GM21423 (cell line): Measurements from ENCODE around the gene EHD4.

Source experiments
- ATAC-seq: cut with Tn5 transposase; IDR thresholded peaks from one replicate; pipeline ENCODE4 v1.9.1; 2021; ENCODE audit warnings: mild to moderate bottlenecking, moderate library complexity; ENCODE audit not compliant: unreplicated experiment

EHD4 gene

DNA sequence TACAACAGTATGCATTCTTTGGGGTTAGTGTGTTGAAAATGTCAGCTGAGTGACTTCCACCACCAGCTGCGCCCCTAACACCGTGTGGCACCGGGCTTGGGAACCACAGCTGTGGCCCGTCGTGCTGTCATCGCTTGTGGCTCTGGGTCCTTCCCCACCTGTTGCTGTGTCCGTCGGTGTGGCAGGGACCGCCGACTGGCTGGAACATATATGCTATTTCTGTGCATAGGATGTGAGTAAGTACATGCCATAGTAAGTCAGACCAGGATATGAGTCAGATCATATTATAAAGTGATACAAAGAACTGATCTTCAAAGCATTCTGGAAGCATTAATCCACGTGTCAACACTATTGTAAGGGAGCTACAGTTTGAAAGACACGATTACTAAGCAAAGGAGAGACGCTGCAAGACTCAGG lies 31.9 kb downstream of the EHD4 start:
- ATAC-seq: no peak

DNA sequence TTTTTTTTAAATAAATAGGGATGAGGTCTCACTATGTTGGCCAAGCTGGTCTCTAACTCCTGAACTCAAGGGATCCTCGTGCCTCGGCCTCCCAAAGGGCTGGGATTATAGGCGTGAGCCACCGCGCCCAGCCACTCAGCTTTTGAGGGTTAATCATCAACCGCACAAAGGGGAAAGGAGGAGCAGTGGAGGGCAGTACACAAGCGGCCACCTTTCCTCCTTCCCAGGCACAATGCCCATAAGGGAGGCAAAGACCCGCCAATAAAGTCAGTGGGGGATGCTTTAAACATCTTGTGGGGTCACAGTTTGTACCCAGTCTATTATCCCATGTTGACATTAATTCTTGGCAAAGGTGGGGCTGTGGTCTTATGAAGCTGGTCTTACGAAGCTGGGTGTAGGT lies 32.4 kb downstream of the EHD4 start:
- no peak for ATAC-seq

DNA sequence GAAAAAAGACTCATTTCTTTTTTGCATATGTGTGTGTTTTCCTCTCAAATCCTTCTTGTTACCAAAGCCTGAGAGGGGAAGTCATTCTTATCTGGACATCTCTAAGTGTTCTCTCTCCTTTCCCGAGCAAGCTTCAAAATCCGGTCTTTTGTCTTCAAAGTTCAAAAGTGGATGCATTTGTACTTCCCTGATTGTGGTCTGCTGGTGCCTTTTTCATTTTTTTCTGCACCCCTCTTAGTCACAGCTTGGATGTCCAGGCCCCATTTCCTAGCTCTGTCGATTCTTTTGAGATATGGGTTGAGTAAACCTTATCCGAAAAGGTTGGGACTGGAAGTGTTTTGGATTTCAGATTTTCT lies 34.8 kb downstream of the EHD4 start:
- ATAC-seq: no peak

DNA sequence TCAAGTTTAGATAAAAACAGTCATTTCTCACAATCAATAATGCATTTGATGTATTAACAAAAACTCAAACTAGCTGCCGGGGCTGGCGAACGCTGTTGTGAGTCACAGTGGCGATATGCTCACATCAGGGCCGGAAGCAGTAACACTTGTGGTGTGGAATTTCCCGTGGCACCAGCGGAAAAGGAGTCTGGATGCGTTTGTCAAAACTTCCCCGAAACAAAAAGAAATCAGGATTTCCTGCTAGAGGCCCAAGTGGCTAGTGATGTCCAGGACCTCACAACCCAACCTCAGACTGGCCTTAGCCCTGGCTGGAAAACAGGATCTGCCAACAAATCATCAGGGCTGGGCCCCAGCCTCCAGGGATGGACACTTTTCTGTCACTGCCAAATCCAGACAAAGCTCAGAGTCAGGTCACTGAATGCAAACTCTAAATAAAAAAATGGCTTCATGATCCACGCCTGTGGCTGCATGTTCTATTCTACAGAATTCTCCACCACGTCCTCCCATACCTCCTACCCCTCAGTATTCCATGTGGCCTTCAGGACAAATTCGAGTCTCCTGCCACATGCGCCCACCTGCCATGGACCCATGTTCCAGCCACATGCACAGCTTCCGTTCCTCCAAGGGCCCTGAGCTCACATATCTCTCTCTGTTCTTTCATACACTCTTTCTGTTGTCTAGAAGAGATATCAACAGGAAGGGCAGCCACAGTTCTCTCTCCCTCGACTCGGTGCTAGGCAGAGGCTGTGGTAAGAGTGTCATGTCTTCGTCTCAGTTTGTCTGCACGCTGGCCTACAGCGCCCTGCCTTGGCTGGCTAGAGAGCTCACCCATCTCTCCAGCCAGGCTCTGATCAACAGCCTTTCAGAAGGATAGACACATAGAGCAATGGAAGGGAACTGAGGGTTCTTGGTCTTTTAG lies 35.4 kb downstream of the EHD4 start:
- peak; percentile 46 for ATAC-seq

DNA sequence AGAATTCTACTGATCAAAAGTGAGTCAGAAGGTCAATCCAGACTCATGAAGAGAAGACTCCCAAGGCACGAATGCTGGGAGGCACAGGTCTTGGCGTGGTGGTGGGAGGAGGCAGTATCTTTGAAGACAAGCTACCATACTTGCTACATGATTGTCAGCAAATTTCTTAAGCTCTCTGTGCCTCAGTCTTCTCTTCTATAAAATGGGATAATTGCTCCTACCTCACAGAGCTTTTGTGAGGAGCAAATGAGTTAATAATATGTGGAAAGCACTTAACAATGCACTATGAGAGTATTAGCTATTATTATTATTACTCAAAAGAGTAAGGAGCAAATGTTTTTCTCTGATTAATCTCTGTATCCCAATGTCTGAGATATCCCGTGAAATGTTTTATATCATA lies 36.2 kb downstream of the EHD4 start:
- ATAC-seq: no peak

DNA sequence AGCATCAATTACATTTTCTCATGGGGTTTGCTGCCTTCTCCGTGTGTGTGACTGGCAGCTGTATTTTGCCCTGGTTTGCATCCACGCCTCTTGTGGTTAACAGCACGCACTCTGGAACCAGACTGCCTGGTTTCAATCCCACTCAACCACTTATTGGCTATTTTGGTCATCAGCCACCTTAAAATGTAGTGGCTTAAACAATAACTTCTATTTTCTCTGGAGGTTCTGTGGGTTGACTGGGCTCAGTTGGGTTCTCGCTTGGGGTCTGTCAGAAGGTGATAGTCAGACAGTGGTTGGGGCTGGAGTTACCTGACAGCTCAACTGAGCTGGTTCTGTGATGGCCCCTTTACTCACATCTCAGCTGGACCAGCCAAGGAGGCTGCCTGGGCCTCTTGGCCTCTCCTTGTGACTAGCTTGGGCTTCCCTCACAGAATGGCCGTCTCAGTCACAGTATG lies 36.8 kb downstream of the EHD4 start:
- no peak for ATAC-seq

DNA sequence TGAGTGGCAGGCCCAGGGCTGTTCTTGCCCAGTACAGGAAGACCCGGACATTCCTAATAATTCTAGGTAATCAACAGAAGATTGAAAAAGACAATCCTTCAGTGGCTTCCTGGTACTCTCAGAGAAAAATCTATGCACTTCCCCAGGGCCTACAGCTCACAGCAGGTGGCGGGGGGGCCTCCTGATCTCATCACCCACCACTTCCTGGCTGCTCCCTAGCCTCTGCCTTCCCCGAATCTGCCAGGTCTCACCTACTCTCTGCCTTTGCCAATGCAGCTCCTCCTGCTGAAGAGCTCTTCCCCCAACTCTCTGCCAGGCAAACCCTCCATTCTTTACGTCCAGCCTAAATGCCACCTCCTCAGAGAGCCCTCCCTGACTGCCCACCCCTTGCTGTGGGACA lies 37.5 kb downstream of the EHD4 start:
- ATAC-seq: no peak

DNA sequence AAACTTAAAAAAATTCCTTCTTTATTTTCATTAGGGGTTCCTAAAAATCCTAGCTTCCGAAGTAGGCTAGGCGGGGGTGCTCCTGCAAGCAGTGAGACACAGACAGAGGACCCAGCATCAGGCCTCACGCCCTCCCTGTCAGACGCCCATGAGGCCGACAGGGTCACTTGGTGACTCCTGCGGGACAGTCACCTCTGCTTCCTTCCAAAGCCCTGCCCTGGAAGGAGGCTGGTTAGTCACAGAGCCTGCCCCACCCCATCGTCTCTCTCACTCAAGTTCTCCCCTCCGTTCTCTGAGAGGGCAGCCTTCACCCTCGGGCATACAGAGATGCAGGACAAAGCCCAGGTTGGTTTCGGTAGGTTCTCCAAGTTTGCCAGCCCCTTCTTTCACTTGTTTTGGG lies 38.6 kb downstream of the EHD4 start:
- ATAC-seq: no peak

DNA sequence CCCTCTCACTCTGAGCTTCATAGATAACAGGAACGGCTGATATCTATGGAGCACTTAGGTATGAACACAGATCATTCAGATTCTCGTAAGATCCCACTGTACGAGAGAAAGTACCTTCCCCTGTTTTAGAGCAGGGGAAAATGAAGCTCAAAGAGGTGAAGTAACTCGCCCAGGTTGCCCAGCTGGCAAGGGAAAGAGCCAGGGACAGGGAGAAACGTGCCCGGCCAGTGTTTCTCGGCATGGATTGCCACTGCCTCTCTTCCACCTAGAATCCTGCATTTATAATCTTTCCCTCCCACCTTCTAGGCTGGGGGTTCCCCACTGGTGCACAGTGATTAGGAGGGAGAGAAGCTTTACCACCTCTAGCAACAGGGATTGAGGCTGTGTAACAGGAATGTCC lies 39.0 kb downstream of the EHD4 start:
- ATAC-seq: no peak

DNA sequence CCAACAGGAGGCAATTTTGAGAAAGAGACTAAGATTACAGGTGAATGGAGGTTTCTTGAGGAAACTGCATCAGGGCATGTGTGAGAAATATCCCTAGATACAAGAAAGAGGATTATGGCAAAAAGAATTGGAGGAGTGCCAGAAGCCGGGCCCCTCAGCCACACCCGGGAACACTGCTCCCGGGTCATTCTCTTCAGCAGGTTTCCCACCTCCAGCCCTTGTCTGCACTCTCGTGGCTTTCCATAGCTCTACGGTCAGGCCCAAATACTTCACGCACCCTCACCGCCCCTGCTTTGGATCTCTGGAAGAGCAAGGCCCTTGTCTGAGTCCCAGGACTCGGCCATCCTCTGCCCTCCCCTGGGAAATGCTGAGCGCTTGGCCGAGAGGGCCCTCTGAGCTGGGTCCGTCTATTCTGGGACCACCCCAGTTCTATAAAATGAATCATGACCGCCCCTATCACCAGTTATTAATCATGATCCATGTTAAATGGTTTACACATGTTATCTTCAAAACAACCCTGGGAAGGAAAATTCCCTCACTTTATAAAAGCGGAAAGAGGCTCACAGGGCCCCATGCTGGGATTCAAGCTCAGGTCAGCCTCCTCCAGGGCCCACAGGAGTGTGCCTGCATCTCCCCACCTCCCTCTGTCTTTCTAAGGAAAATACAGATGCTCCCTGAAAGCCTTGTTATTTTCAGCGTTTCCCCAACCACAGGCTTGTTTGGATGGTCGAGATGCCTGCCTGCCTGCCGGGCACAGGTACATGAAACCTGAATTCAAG lies 39.7 kb downstream of the EHD4 start:
- no peak for ATAC-seq

DNA sequence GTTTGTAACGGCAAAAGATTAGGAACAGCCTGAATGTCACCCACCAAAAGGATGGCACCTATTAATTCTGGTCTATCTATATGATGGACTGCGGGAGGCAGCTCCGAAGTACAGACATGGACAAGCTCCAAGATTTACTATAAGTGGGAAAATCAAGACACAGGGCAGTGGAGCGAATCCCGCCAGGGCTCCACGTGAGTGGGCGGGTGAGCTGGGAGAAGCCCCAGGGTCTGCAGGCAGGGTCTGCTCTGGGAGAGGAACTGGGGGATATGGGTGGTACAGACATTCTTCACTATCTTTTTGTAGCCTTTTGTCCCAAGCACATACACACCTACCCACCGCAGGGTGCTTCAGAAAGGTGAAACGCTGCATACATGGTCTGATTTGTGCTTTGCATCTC lies 40.3 kb downstream of the EHD4 start:
- no peak for ATAC-seq

DNA sequence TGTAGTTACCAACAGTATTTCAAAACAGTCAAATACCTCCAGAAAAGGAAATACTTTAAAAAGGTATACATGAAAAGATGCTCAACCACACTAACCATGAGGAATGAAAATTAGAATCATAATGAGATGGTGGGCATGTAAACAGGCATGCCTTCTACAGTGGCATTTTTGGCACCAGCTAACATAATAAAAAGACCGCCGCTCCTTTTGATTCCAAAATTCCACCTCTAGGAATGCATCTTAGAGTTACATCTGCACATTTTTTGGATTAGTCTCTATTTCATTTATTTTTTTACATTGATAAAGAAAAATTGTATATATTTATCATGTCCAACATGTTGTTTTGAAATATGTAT lies 41.5 kb downstream of the EHD4 start:
- ATAC-seq: no peak

DNA sequence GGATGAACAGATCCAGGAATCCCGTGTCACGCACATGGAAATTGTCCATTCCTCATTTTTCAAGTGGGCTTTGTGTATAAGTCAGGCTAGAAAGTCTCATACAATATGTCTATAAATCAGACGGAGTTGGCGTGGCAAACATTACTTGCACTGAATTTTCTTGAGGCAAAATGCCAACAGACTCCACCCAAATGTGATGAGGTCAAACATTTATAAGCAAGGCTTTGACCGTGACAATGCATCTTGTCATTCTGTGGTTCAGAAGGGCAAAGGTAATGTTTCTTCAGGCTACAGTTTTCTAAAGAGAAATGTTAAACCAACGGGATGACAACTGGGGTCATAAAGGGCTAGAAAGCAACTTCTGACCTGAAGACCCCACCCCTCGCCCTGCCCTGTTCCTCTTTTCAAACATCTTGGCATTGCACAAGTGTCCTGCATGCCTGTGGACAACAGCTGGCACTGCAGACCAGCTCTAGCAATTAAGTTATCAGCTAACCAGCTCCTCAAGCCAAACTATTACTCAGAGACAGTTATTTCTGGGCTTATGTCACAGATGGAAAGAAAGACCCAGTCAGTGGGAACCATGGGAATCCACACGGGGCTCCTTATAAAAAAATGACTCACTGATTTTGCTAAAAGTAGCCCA lies 42.0 kb downstream of the EHD4 start:
- ATAC-seq: no peak

DNA sequence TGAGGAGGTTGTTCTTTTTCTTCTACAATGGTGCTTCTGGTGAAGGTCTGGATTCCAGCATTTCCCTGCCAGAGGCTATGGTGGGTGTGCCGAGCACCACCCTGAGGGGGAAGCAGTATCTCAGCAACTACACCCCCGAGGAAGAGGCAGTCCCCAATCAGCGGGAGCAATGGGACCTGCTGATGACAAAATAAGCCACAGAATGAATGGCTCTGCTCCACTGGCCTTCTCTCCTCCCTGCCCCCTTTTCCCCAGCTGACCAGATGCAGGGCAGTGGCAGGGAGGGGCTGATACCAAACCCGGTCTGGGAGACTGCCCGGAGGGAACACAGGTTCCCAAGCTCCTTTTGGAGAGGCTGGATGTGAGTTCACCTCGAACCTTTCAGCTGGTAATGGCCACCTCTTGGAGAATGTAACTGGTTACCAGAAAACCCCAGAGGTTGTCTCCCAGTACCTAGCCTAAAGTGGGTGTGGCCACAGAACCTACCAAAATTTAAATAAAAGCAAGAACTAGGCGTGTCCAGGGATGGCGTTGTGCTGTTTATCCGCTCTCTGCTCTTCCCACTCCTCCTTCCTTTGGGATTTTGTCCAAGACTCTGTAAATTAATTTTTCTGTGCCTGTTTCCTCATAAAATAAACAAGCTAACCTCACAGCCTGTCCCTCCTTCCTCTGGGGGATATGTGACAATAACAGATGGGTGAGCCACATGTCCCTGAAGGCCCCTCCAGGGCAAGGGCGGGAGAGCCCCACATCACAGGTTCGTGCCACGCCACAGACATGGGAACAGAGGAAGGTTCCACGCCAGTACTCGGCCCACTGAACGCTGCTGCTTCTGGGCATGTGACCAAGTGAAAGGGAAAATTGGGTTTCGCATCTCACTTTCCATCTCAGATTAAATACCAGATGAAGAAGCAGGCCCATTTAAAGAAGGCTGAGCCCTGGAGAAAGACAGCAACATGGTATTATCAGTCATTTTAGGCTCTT lies 43.4 kb downstream of the EHD4 start:
- peak; percentile 74 for ATAC-seq

DNA sequence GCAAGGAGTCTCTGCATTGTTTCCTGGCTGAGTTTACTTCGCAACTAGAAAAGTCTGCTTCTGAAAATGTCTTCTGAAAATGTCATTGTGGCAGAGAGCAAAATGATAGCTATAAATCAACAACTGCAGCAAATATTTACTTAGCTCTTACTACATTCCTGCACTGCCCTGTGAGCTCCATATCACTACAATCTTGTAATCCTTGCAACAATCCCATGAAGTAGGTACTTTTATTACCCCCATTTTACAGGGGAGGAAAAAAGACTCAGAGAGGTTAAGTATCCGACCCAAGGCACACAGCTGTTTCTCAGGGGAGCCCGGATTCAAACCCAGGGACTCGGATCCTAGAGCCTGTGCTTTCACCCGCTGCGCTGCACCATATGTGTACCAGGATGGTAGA lies 44.3 kb downstream of the EHD4 start:
- no peak for ATAC-seq

DNA sequence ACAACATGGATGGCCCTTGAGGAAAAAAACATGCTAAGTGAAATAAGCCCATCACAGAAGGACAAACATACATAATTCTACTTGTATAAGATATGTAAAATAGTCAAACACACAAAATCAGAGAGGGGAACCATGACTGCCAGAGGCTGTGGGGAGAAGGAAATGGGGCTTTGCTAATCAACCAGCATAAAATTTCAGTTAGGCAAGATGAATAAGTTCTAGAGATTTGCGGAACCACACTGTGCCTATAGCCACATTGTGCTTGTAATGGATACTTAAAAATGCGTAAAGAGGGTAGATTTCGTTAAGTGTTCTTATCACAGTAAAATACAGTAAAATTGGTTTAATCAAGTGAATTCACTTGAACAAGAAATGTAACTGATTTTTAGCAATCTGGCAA lies 44.8 kb downstream of the EHD4 start:
- ATAC-seq: no peak

DNA sequence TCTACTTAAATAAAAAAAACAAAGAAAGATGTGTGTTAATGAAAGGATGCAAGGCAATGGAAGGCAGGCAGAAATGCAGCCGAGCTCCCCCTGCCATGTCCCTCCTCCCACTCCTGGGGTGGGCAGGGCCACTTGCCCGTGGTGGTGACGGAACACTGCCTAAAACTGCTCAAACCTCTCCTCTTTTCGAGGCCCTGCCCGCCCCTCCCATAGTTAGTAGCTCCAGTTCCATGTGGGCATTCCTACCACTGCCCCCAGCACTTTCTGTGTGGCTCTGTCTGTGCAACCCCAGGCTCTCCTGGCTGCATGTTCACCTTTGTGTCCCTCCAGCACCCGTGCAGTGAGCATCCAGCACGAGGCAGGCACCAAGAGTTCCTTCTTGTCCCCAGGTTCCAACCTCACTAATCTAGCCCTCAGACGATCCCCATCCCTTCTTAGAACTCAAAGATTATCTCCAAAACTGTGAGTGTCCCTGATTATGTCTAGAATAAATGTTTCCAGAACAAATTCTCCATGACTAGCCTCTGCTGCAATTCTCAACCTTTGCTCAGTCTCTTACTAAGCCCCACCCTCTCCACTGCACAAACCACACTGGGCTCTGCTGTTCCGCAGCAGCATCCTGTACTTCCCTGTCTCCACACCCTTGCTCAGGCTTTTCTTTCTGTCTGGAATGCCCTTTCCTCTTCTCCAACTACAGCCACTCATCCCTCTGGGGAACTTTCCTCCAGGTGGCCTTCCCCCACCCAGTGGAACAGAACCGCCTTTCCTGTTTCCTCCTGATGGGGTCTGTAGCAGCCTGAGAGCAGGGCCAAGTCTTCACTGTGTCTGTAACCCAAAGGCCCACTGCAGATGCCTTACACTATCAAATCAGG lies 45.9 kb downstream of the EHD4 start:
- ATAC-seq: no peak

DNA sequence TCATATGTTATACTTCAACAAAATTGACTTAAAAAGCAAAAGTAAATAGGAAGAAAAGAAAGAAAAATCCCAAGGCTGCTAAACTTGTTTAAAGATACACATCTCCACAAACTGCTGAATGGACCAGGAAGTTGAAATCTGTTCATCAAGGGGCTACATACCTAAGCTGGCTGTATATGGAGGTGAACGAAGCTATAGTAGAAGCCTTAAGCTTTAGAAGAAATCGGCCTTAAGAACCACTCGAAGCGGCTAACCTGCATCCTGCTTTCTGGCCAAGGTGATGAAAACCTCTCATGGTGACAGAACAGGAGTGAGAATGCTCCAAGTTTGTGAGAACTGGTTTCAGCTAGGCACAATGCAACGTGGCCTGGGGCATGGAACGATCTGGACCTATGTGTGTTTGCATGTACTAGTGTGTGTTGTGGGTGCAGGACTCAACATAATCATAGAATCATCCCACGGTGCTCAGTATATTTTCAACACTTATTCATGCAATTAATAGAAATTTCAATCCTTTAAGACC lies 47.2 kb downstream of the EHD4 start:
- no peak for ATAC-seq

DNA sequence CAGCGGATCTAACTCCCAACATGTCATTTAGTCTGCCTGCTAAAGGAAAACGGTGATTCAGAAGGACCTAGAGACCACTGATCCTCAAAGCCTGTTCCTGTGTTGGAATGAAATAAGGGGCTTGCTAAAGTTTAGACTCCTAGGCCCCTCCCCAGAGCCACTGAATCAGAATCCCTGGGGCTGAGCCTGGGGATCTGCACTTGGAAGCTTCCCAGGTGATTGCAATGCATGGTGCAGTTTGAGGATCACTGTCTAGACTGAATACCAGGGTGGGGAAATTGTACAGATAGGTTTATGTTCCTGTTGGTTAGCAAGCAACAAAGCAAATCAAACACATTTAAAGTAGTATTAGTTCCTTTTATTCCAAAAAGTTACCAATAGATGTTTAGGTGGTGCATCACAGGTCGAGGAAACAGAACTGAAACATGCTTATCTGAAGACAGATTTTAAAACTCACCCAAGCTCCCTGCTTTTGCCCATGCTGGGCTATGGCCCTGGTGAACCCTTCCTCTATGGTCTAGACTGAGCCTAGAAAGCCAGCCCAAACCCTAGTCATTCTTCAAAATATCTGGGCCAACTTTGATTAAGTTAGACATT lies 48.9 kb downstream of the EHD4 start:
- ATAC-seq: no peak
